Stimulated activated effector memory CD8-positive, alpha-beta T cell treated with anti-CD3 and anti-CD28 coated beads, Interleukin-12 subunit alpha, Interleukin-12 subunit beta, amount 100 ng/mL, for 72 hours (primary cell): ENCODE results near the gene PTK6.
A peak's percentile ranks its signal among the peaks of the same experiment; 100 is the strongest.
"Not testable (repeated sequence)": the region's sequence is repeated elsewhere in the genome, so short reads cannot be mapped to it uniquely, and the experiment has no call there.

Source experiments
- ATAC-seq: fragments of 150-1000 bp; cut with Tn5 transposase; 2 replicates; pipeline ENCODE4 v1.10.0; 2021
- DNase-seq, 2 donors: peaks; one replicate each; pipeline ENCODE4 v3.0.0; 2021 to 2022; ENCODE audit warnings: low spot score in 2 of 2
- H3K27ac Mint-ChIP-seq: one replicate; pipeline ENCODE4 v1.8.0; 2022; ENCODE audit warnings: mild to moderate bottlenecking, mixed read lengths
- H3K36me3 Mint-ChIP-seq: one replicate; pipeline ENCODE4 v1.8.0; 2022; ENCODE audit warnings: mild to moderate bottlenecking, mixed read lengths
- H3K4me1 Mint-ChIP-seq: one replicate; pipeline ENCODE4 v1.8.0; 2022; ENCODE audit warnings: mixed read lengths
- H3K4me3 Mint-ChIP-seq: one replicate; pipeline ENCODE4 v1.8.0; 2022; ENCODE audit warnings: mild to moderate bottlenecking, mixed read lengths
- H3K9me3 Mint-ChIP-seq: one replicate; pipeline ENCODE4 v1.8.0; 2022; ENCODE audit warnings: mixed read lengths

Gene PTK6

DNA sequence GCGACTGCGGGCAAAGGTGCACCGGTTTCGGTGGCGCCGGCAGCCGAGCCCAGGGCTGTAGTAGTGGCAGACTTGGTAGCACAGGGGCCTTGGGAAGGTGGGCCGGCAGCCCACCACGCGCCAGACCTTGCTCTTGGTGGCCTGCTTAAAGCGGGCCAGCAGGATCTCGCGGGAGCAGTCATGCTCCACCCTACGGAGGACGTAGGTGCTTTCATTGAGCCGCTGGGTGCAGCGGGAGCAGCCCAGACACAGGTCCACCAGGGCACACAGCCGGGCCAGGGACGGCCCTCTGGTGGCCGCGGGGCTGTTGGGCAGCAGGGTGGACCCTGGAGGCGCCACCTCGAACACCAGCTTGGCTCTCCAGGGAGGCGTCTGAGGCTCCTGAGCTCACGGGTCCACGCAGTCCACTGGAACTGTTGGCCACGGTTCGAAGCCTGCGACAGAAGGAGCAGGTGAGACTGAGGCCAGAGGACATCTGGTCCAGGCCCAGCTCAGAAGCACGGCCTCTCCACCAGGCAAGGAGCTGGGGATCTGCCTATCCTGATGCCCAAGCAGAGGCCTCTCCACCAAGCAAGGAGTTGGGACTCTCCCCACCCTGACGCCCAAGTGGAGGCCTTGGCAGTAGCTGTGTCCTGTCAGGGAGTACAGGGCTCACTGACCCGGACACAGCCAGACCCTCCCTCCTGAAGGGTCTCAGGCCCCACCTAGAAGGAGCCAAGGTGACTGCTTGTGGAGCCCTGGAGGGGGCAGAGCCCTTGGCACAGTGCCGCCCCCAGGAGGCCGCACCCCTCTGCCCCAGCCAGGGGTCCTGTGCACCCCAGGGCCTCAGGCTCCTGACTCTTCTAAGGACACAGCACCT is 35.8 kb upstream of the PTK6 start:
- Mint-ChIP-seq H3K36me3 (peaks cover under 1% of the 10 kb centered on the region), H3K4me1 (peaks cover 14% of the 10 kb centered on the region), H3K4me3 (peak overlapping the region; percentile 72), H3K27ac (peak overlapping the region; percentile 88), H3K9me3 (no peaks in the 10 kb centered on the region)
- no peak for DNase-seq
- ATAC-seq: no peak

DNA sequence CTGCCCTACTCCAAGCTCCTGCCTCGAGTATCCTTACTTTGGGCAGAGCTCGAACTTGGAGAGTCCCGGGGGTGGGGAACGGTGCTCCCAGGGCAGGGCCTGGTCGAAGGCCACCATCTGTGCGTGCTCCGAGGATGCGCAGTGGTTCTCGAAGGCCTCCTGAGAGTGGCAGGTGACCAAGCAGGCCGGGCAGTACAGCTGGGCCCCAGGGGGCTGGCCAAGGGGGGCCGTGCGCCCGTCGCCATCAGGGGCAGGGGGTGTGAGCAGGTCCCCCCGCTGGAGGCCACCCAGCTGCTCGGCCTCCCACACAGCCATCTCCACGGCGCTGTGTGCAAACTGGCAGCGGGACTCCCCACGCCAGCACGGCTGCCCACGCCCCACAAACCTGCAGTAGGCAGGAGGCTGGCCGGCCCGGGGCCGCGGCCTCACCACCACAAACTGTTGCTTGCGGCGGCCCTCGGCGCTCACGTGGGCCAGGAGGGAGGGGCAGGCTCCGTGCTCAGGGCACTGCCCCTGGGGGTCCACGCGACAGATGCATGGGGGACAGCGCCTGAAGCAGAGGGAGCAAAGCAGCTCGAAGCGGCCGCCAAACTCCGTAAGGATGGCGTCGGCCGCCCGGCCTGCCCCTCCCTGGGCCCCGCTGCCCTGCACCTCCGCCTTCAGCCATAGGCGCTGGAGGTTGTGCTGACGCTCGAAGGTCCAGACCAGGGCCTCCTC is 35.1 kb upstream of the PTK6 start:
- peaks cover 22% of the 10 kb centered on the region for H3K4me1 Mint-ChIP-seq
- peaks cover 7% of the 10 kb centered on the region for H3K36me3 Mint-ChIP-seq
- no peaks in the 10 kb centered on the region for H3K9me3 Mint-ChIP-seq
- H3K4me3 Mint-ChIP-seq: no peak overlapping the region
- no peak for ATAC-seq
- no peak overlapping the region for H3K27ac Mint-ChIP-seq
- DNase-seq: no peak

GRCh38 chr20:63571087-63571478 is 33.9 kb upstream of the PTK6 start:
- H3K9me3 Mint-ChIP-seq, DNase-seq, H3K36me3 Mint-ChIP-seq, H3K27ac Mint-ChIP-seq, H3K4me3 Mint-ChIP-seq, ATAC-seq: not testable (repeated sequence)
- peaks cover 25% of the 10 kb centered on the region for H3K4me1 Mint-ChIP-seq

GRCh38 chr20:63570281-63571086 is 33.3 kb upstream of the PTK6 start:
- H3K27ac Mint-ChIP-seq: no peak overlapping the region
- H3K4me1 Mint-ChIP-seq: peaks cover 25% of the 10 kb centered on the region
- ATAC-seq (no peak), DNase-seq (no peak)
- H3K36me3 Mint-ChIP-seq: peaks cover 11% of the 10 kb centered on the region
- no peak overlapping the region for H3K4me3 Mint-ChIP-seq
- no peaks in the 10 kb centered on the region for H3K9me3 Mint-ChIP-seq

DNA sequence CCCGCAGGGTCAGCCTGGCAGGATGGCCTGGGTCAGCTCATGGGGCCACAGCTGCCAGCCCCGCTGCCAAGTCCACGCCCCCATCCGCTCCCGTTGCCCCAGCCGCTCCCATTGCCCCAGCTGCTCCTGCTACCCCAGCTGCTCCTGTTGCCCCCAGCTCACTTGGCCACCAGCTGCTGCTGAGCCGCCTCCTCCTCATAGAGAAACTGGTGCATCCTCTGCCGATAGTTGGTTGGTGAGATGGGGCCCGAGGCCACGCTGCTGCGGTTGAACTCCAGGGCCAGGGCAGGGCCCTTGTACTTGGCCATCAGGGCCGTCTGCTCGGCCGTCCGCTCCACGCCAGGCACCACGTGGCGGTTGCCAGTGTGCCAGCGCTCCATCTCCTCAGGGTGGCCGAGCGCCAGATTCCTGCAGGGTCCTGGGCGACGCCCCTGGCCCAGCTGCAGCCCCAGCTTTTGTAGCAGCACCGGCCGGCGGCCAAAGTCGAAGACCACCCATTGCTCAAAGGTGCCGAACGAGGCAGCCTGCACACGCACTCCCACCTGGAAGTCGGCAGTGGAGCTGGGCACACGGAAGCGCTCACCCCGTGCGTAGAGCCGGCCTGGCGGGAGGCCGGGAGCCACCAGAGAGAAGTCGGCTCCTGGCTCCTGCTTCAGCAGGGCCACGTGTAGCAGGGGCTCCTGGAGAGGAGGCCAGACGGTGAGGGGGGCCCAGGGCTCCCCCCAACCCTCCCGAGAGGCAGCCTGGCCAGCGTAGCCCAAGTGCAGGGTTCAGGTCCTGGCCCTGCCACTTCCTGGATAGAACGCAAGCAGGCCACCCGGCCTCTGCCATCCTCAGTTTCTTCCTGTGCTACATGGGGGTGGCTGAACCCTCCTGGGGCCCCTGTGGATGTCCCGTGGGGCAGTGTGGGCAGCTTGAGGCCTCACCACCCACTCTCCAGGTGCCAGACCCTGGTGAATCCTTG is 32.1 kb upstream of the PTK6 start:
- DNase-seq (no peak), ATAC-seq (no peak)
- Mint-ChIP-seq H3K27ac (no peak overlapping the region), H3K36me3 (peaks cover 13% of the 10 kb centered on the region), H3K4me3 (peak overlapping the region; percentile 73), H3K4me1 (peaks cover 25% of the 10 kb centered on the region), H3K9me3 (no peaks in the 10 kb centered on the region)

- Mint-ChIP-seq H3K9me3 (no peaks in the 10 kb centered on the region), H3K4me3 (peak overlapping the region; percentile 73), H3K36me3 (peaks cover 13% of the 10 kb centered on the region), H3K4me1 (peaks cover 25% of the 10 kb centered on the region), H3K27ac (peak overlapping the region; percentile 74)
- DNase-seq (no peak), ATAC-seq (peak; percentile 22)
These were observed 31.2 kb upstream of the PTK6 start for GRCh38 chr20:63568170-63568981.

DNA sequence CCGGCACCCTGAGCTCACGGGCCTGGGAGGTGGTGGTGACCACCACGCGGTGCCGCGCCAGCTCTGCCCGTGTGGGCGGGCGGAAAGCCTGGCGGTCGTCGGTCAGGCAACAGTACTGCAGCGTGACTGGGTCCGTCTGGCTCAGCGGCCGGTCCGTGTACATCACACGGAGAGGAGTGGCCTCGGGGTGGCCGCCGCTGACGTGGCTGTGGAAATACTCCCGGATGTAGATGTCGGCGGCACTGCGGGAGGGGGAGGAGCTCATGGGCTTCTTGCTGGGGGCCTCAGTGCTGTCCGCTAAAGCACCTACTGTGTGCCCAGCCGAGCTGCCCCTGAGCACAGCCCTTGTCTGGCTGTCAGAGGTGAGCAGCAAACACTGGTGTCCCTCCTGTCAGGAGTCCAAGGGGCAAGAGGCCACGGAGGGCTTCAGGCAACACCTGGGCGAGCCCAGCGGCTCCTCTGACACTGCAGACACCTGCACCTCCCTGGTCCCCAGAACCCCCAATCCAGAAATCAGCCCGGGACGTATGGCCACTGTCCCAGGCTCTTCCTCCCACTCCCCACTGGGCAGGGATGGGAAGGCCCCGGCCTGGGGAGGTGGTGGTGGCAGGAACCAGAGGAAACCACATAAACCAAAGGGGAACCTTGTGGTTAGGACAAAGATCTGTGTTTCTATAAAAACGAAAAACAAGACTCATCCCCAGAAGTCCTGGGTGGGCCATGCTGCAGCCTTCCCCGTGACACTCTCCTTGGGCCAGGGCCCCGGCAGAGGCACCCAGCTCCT is 30.4 kb upstream of the PTK6 start:
- H3K4me1 Mint-ChIP-seq: peaks cover 25% of the 10 kb centered on the region
- no peaks in the 10 kb centered on the region for H3K9me3 Mint-ChIP-seq
- DNase-seq (peak; percentile 53 to 85), ATAC-seq (peak; percentile 82)
- H3K36me3 Mint-ChIP-seq: peaks cover 13% of the 10 kb centered on the region
- H3K4me3 Mint-ChIP-seq: peak overlapping the region; percentile 73
- peak overlapping the region; percentile 74 for H3K27ac Mint-ChIP-seq

- Mint-ChIP-seq H3K9me3 (no peaks in the 10 kb centered on the region), H3K36me3 (peaks cover 13% of the 10 kb centered on the region), H3K27ac (peak overlapping the region; percentile 74), H3K4me1 (peaks cover 25% of the 10 kb centered on the region), H3K4me3 (peak overlapping the region; percentile 73)
- ATAC-seq (no peak), DNase-seq (no peak)
These were observed 29.9 kb upstream of the PTK6 start for GRCh38 chr20:63567136-63567385.

DNA sequence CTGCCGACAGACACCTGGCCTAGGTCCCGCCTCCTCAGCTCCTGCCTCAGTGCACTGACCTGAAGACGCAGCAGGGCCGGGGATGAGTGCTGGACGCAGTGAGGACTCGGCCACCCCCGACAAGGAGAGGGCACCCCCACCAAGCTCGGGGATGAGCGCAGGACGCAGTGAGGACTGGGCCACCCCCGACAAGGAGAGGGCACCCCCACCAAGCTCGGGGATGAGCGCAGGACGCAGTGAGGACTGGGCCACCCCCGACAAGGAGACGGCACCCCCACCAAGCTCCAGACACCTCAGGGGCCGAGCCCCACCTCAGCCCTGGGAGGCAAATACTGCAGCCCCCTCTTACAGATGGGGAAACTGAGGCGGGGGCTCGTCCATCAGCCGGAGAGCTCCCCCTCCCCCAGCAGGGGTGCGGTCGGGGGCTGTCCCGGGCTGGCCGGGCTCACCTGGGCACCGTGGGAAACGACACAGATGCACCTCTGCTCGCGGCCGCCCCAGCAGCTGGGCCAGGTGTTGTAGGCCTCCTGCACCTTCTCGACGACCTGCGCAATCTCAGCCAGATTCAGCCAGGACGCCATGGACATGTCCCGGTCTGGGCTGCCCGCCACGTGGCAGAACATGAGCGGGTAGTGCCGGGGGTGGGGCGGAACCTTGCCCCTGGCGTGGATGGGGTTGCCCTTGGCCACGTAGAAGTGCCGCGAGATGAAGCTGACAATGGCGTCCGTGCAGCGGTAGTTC is 29.4 kb upstream of the PTK6 start:
- ATAC-seq: no peak
- peaks cover 25% of the 10 kb centered on the region for H3K4me1 Mint-ChIP-seq
- peak overlapping the region; percentile 74 for H3K27ac Mint-ChIP-seq
- DNase-seq: no peak
- peak overlapping the region; percentile 73 for H3K4me3 Mint-ChIP-seq
- no peaks in the 10 kb centered on the region for H3K9me3 Mint-ChIP-seq
- peaks cover 13% of the 10 kb centered on the region for H3K36me3 Mint-ChIP-seq

- Mint-ChIP-seq H3K27ac (no peak overlapping the region), H3K4me1 (peaks cover 25% of the 10 kb centered on the region), H3K4me3 (no peak overlapping the region), H3K9me3 (no peaks in the 10 kb centered on the region), H3K36me3 (peaks cover 14% of the 10 kb centered on the region)
- DNase-seq (no peak), ATAC-seq (no peak)
These were observed 28.6 kb upstream of the PTK6 start for GRCh38 chr20:63565699-63566335.

GRCh38 chr20:63565021-63565698 is 28.0 kb upstream of the PTK6 start:
- no peaks in the 10 kb centered on the region for H3K9me3 Mint-ChIP-seq
- H3K4me3 Mint-ChIP-seq: no peak overlapping the region
- DNase-seq: no peak
- peaks cover 30% of the 10 kb centered on the region for H3K4me1 Mint-ChIP-seq
- H3K36me3 Mint-ChIP-seq: peaks cover 20% of the 10 kb centered on the region
- no peak overlapping the region for H3K27ac Mint-ChIP-seq
- no peak for ATAC-seq
